ENCODE results near the gene SUPV3L1.

SUPV3L1 gene

GRCh38 chr10:69215405-69216171 lies 35.6 kb downstream of the SUPV3L1 start:
- H3K27ac ChIP-seq, result no peak overlapping the region
- TF ChIP-seq CTCF (IDR thresholded peaks at IDR 0.05), result no peak
- DNase-seq (ENCODE audit: low spot score), result no peak
- H3K4me3 ChIP-seq, result no peak overlapping the region

- H3K4me3 ChIP-seq, result no peak overlapping the region
- H3K27ac ChIP-seq, result no peak overlapping the region
- TF ChIP-seq CTCF (IDR thresholded peaks at IDR 0.05), result no peak
- DNase-seq (ENCODE audit: low spot score), result no peak
Measured at GRCh38 chr10:69216577-69217118, 36.6 kb downstream of the SUPV3L1 start.

GRCh38 chr10:69217119-69217754 lies 37.2 kb downstream of the SUPV3L1 start:
- Histone ChIP-seq H3K4me3 (no peak overlapping the region), H3K27ac (no peak overlapping the region)
- no peak for DNase-seq (ENCODE audit: low spot score)
- TF ChIP-seq CTCF (IDR thresholded peaks at IDR 0.05), result no peak

- Histone ChIP-seq H3K4me3 (no peak overlapping the region), H3K27ac (no peak overlapping the region)
- DNase-seq (ENCODE audit: low spot score), result no peak
- no peak for TF ChIP-seq CTCF (IDR thresholded peaks at IDR 0.05)
Measured at GRCh38 chr10:69218831-69219230, 38.8 kb downstream of the SUPV3L1 start.

GRCh38 chr10:69220041-69220451 lies 40.0 kb downstream of the SUPV3L1 start, which contains the start of gene HKDC1:
Gene HKDC1, plus strand, starts transcription at chr10:69220332. Its CDS starts 104 bp downstream, at chr10:69220436.
- no peak for TF ChIP-seq CTCF (IDR thresholded peaks at IDR 0.05)
- DNase-seq (ENCODE audit: low spot score), result no peak
- no peak within 1 kb of the TSS for H3K27ac ChIP-seq
- no peak within 1 kb of the TSS for H3K4me3 ChIP-seq

- no peak for TF ChIP-seq CTCF (IDR thresholded peaks at IDR 0.05)
- no peak for DNase-seq (ENCODE audit: low spot score)
- no peak overlapping the region for H3K27ac ChIP-seq
- no peak overlapping the region for H3K4me3 ChIP-seq
Measured at GRCh38 chr10:69220507-69220906, 40.5 kb downstream of the SUPV3L1 start.

All from coronary artery (tissue), 2 donors.